Measurements from ENCODE around the gene PKNOX2. TPM values are rescaled to one million over a fixed set of nuclear protein-coding genes. Genes with fewer than 3 reads are reported as not detected.

Gene PKNOX2
- total RNA-seq, 1 experiment from 2014 or later, result not detected

DNA sequence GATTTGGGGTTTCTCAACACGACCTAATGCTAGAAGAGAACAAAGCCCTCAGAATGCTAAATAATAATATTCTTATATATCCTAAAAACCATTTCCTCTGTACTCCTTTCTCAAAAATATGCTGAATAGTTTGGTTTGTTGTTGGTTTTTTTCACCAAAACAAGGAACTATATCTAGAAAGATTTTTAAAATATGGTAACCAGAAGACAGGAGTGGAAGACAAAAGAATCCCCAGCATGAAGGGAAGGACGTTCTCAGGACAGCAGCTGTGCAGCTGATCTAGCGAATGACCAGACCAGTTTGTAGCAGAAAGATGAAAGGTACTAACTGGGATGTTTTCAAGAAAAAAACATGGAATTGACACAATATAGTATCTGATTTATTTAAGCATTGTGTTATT, 312.2 kb downstream of the PKNOX2 start:
- DNase-seq (ENCODE audit: low read depth), result no peak

- no peak for DNase-seq (ENCODE audit: low read depth)
Observed at GRCh38 chr11:125479137-125479536, 314.6 kb downstream of the PKNOX2 start.

GRCh38 chr11:125481531-125481930, 317.0 kb downstream of the PKNOX2 start:
- DNase-seq (ENCODE audit: low read depth), result no peak

Other genes with a start within 250 kb of the PKNOX2 start
- gene HEPN1, start 245.5 kb upstream of the PKNOX2 start, total RNA-seq (2014; rRNA removed; shearing (Covaris generic)), result not detected in 2 replicates
- not detected in 2 replicates for gene HEPACAM, start 228.7 kb upstream of the PKNOX2 start, total RNA-seq (2014; rRNA removed; shearing (Covaris generic))
- gene CCDC15, start 210.5 kb upstream of the PKNOX2 start, total RNA-seq (2014; rRNA removed; shearing (Covaris generic)), result 6.1 and 7.6 TPM in 2 replicates
- 7.2 and 11.8 TPM in 2 replicates for gene SLC37A2, start 101.4 kb upstream of the PKNOX2 start, total RNA-seq (2014; rRNA removed; shearing (Covaris generic))
- gene TMEM218, start 53.1 kb upstream of the PKNOX2 start, total RNA-seq (2014; rRNA removed; shearing (Covaris generic)), result 24.0 and 32.7 TPM in 2 replicates

Measured in M059J (cell line).